Natural killer cell (primary cell): ENCODE data around the gene DLST. TPM values are rescaled to one million over a fixed set of nuclear protein-coding genes. Genes with fewer than 3 reads are reported as not detected.
A peak's percentile ranks its signal among the peaks of the same experiment; 100 is the strongest.

Experiments used
- ATAC-seq, 3 donors: fragments of 150-1000 bp in 2 of 3; fragments of 200-7000 bp in 1 of 3; cut with Tn5 transposase; 1 replicate in 1 of 3; 2 replicates in 2 of 3; pipeline ENCODE4 v1.10.0; 2021; ENCODE audit warnings: mild to moderate bottlenecking in 2 of 3, moderate library complexity in 2 of 3
- DNase-seq, 2 donors: peaks; one replicate each; pipeline versions ENCODE4 v3.0.0 to v3.0.0-alpha.2; 2013 to 2021; ENCODE audit warnings: mixed read lengths in 1 of 2
- H3K27ac ChIP-seq: one replicate; pipeline ENCODE4 v1.5.1; 2013; ENCODE audit warnings: mild to moderate bottlenecking, low read length
- H3K27me3 ChIP-seq: one replicate; pipeline ENCODE4 v1.6.1; 2013; ENCODE audit warnings: low read length; ENCODE audit not compliant: control insufficient read depth, insufficient read depth
- H3K36me3 ChIP-seq: one replicate; pipeline ENCODE4 v1.6.1; 2013; ENCODE audit warnings: low read length; ENCODE audit not compliant: control insufficient read depth, insufficient read depth
- H3K4me1 ChIP-seq: one replicate; pipeline ENCODE4 v1.6.1; 2013; ENCODE audit warnings: low read length; ENCODE audit not compliant: control insufficient read depth, insufficient read depth
- H3K4me3 ChIP-seq: one replicate; pipeline ENCODE4 v1.5.1; 2013; ENCODE audit warnings: low read length
- H3K9me3 ChIP-seq: one replicate; pipeline ENCODE4 v1.6.1; 2013; ENCODE audit warnings: low read length; ENCODE audit not compliant: control insufficient read depth, insufficient read depth
- H3K27ac Mint-ChIP-seq, 2 donors: one replicate each; pipeline ENCODE4 v1.8.0; 2022; ENCODE audit warnings: mild to moderate bottlenecking in 2 of 2, mixed read lengths in 2 of 2, moderate library complexity in 1 of 2
- H3K27me3 Mint-ChIP-seq, 2 donors: one replicate each; pipeline ENCODE4 v1.8.0; 2022; ENCODE audit warnings: low read depth in 2 of 2, mixed read lengths in 2 of 2
- H3K36me3 Mint-ChIP-seq: one replicate; pipeline ENCODE4 v1.8.0; 2022; ENCODE audit warnings: mixed read lengths
- H3K4me1 Mint-ChIP-seq, 2 donors: one replicate each; pipeline ENCODE4 v1.8.0; 2022; ENCODE audit warnings: mixed read lengths in 2 of 2
- H3K4me3 Mint-ChIP-seq: one replicate; pipeline ENCODE4 v1.8.0; 2022; ENCODE audit warnings: mild to moderate bottlenecking, moderate library complexity, mixed read lengths
- H3K9me3 Mint-ChIP-seq, 2 donors: one replicate each; pipeline ENCODE4 v1.8.0; 2022; ENCODE audit warnings: mixed read lengths in 2 of 2
- CTCF ChIP-seq: fragments of 200-600 bp; IDR thresholded peaks from one replicate; pipeline ENCODE4 v1.8.0; 2022; ENCODE audit warnings: antibody characterized with exemption
- WGBS: methylation state at CpG from one replicate; pipeline ENCODE4 v1.1.7; 2013; ENCODE audit warnings: missing lambda C conversion rate; ENCODE audit not compliant: insufficient coverage; 5-methylcytosine and 5-hydroxymethylcytosine counted together
- intact Hi-C: fragments of 100-400 bp; cut with micrococcal nuclease; formaldehyde crosslinking; loops from one replicate; pipeline ENCODE4 v1.14.2; 2022
- total RNA-seq, 4 donors: library from RNA; stranded (reverse); fragments of 120-200 nt in 1 of 4; gene quantifications; one replicate each; pipeline versions ENCODE4 v1.2.3 to v1.2.4, GENCODE V29; 2013 to 2022

The DLST gene
- total RNA-seq, 3 donors from 2014 or later (not counting 1 experiment from before 2014, with no cell fraction given): 161 to 180 (median 163) TPM

GRCh38 chr14:74886001-74886400, 4.3 kb downstream of the DLST start:
- Histone ChIP-seq H3K4me1 (peaks cover 30% of the 10 kb centered on the region), H3K9me3 (no peaks in the 10 kb centered on the region), H3K27ac (no peak overlapping the region), H3K4me3 (no peak overlapping the region), H3K27me3 (no peaks in the 10 kb centered on the region), H3K36me3 (peaks cover 30% of the 10 kb centered on the region)
- 92% methylated on average over 2 of the region's 3 CpGs for WGBS
- Mint-ChIP-seq H3K9me3 (no peaks in the 10 kb centered on the region), H3K4me3 (no peak overlapping the region), H3K36me3 (peaks cover 9% of the 10 kb centered on the region), H3K27ac (peak overlapping the region; percentile 97 to 98), H3K4me1 (peaks cover 60 to 65% of the 10 kb centered on the region in 2 donors), H3K27me3 (no peaks in the 10 kb centered on the region)
- TF ChIP-seq CTCF: no peak
- DNase-seq (no peak), ATAC-seq (no peak)
- intact Hi-C loops: no loop called here

- Histone ChIP-seq H3K27ac (no peak overlapping the region), H3K4me3 (no peak overlapping the region), H3K4me1 (peaks cover 19% of the 10 kb centered on the region), H3K27me3 (no peaks in the 10 kb centered on the region), H3K36me3 (peaks cover 54% of the 10 kb centered on the region), H3K9me3 (no peaks in the 10 kb centered on the region)
- ATAC-seq: peak in 2 of 3 donors; percentile 21 to 34
- peaks cover 42 to 46% of the 10 kb centered on the region in 2 donors for H3K4me1 Mint-ChIP-seq
- peak overlapping the region; percentile 52 to 66 for H3K27ac Mint-ChIP-seq
- no peaks in the 10 kb centered on the region for H3K27me3 Mint-ChIP-seq
- no peak overlapping the region for H3K4me3 Mint-ChIP-seq
- DNase-seq: no peak
- peaks cover 9% of the 10 kb centered on the region for H3K36me3 Mint-ChIP-seq
- WGBS: 62% methylated on average over 12 of the region's 12 CpGs
- intact Hi-C loops: no loop called here
- TF ChIP-seq CTCF: no peak
- H3K9me3 Mint-ChIP-seq: no peaks in the 10 kb centered on the region
These were observed 6.7 kb downstream of the DLST start for GRCh38 chr14:74888164-74889158.

- peaks cover 68% of the 10 kb centered on the region for H3K36me3 ChIP-seq
- no peaks in the 10 kb centered on the region for H3K9me3 Mint-ChIP-seq
- no peak for ATAC-seq
- DNase-seq: no peak
- no peak for TF ChIP-seq CTCF
- H3K4me1 Mint-ChIP-seq: peaks cover 24 to 33% of the 10 kb centered on the region in 2 donors
- no peaks in the 10 kb centered on the region for H3K9me3 ChIP-seq
- peaks cover 13% of the 10 kb centered on the region for H3K4me1 ChIP-seq
- H3K27me3 Mint-ChIP-seq: no peaks in the 10 kb centered on the region
- H3K4me3 ChIP-seq: no peak overlapping the region
- H3K27ac Mint-ChIP-seq: no peak overlapping the region
- H3K36me3 Mint-ChIP-seq: peaks cover 22% of the 10 kb centered on the region
- no peaks in the 10 kb centered on the region for H3K27me3 ChIP-seq
- 98% methylated on average over 6 of the region's 6 CpGs for WGBS
- intact Hi-C loops: no loop called here
- no peak overlapping the region for H3K27ac ChIP-seq
- H3K4me3 Mint-ChIP-seq: no peak overlapping the region
These were observed 8.5 kb downstream of the DLST start for GRCh38 chr14:74890262-74890661.
